OCI-LY7 (cell line): ENCODE measurements around the gene LPIN2. TPM values are rescaled to one million over a fixed set of nuclear protein-coding genes. Genes with fewer than 3 reads are reported as not detected.

Source experiments
- BruUV-seq: library from RNA; stranded (reverse); fragments of 400-500 nt; replicated peaks from 2 replicates; lab custom pipeline; 2021; lab: Mats Ljungman, UMichigan
- CTCF ChIA-PET: fragments of 300-600 bp; sonication (Branson Sonifier 250); formaldehyde crosslinking; loops from one replicate; lab custom pipeline; 2022; ENCODE audit warnings: antibody characterized with exemption; ENCODE audit not compliant: unreplicated experiment; lab: Charles Lee
- POLR2A ChIA-PET: fragments of 300-600 bp; sonication (Branson Sonifier 250); formaldehyde crosslinking; loops from one replicate; lab custom pipeline; 2022; ENCODE audit warnings: antibody characterized with exemption; lab: Charles Lee
- DNase-seq: peaks from one replicate; pipeline ENCODE4 v3.0.0-alpha.2; 2015; ENCODE audit warnings: low spot score
- H2AFZ ChIP-seq: fragments of 200-600 bp; sonication (generic), shearing (Covaris generic); 2 replicates; pipeline ENCODE4 v1.6.1; 2014; ENCODE audit warnings: mild to moderate bottlenecking, antibody characterized with exemption, low read length, moderate library complexity
- H3K27ac ChIP-seq: fragments of 200-600 bp; sonication (generic); 2 replicates; pipeline ENCODE4 v1.5.1; 2014; ENCODE audit warnings: mixed run types, low read depth, mild to moderate bottlenecking, moderate library complexity, low read length, inconsistent platforms; ENCODE audit not compliant: poor library complexity, severe bottlenecking
- H3K36me3 ChIP-seq: fragments of 200-600 bp; sonication (generic); 2 replicates; pipeline ENCODE4 v1.6.1; 2014; ENCODE audit warnings: mild to moderate bottlenecking, antibody characterized with exemption, low read length, moderate library complexity, mixed read lengths; ENCODE audit not compliant: insufficient read depth
- H3K4me1 ChIP-seq: fragments of 200-600 bp; sonication (generic); 2 replicates; pipeline ENCODE4 v1.5.1; 2014; ENCODE audit warnings: mild to moderate bottlenecking, low read length; ENCODE audit not compliant: insufficient read depth, poor library complexity, severe bottlenecking
- H3K4me2 ChIP-seq: fragments of 200-600 bp; sonication (generic); 2 replicates; pipeline ENCODE4 v1.6.1; 2014; ENCODE audit warnings: mild to moderate bottlenecking, low read length
- H3K4me3 ChIP-seq: fragments of 200-600 bp; sonication (generic); 2 replicates; pipeline ENCODE4 v1.5.1; 2014; ENCODE audit warnings: mild to moderate bottlenecking, low read depth, low read length; ENCODE audit not compliant: poor library complexity, severe bottlenecking
- H3K79me2 ChIP-seq: fragments of 200-600 bp; sonication (generic); 2 replicates; pipeline ENCODE4 v1.6.1; 2016; ENCODE audit warnings: low read depth, mild to moderate bottlenecking, low read length, moderate library complexity, mixed read lengths; ENCODE audit not compliant: insufficient read depth
- H3K9me2 ChIP-seq: fragments of 200-600 bp; sonication (generic); 2 replicates; pipeline ENCODE4 v1.6.1; 2016; ENCODE audit warnings: mild to moderate bottlenecking, low read length, mixed read lengths; ENCODE audit not compliant: insufficient read depth
- H3K9me3 ChIP-seq: fragments of 200-600 bp; sonication (generic); 2 replicates; pipeline ENCODE4 v1.6.1; 2014; ENCODE audit warnings: mild to moderate bottlenecking, mixed run types, low read length, mixed read lengths
- H4K20me1 ChIP-seq: fragments of 200-600 bp; sonication (generic); 2 replicates; pipeline ENCODE4 v1.6.1; 2014; ENCODE audit warnings: mild to moderate bottlenecking, antibody characterized with exemption, low read length, moderate library complexity, mixed read lengths; ENCODE audit not compliant: insufficient read depth
- EZH2phosphoT487 ChIP-seq: fragments of 200-600 bp; sonication (generic); IDR thresholded peaks from 2 replicates; pipeline ENCODE4 v1.6.1; 2018; ENCODE audit warnings: low read depth, borderline replicate concordance, mild to moderate bottlenecking, mixed run types, antibody characterized with exemption, low read length, moderate library complexity, mixed read lengths
- intact Hi-C: fragments of 100-400 bp; cut with micrococcal nuclease; formaldehyde crosslinking; loops from one replicate; pipeline ENCODE4 v1.10.0; 2022; ENCODE audit not compliant: unreplicated experiment
- total RNA-seq, 2 experiments: library from RNA; depleted of rRNA in 1 of 2; stranded (reverse); fragments of >200 nt in 1 of 2; shearing (Covaris generic) in 1 of 2; gene quantifications; 2 replicates each; pipeline ENCODE4 v1.2.3, GENCODE V29; 2014 to 2022
- TF ChIP-seq, protein P1 (sequence below): fragments of 200-600 bp; sonication (generic); conservative IDR thresholded peaks from 2 replicates; pipeline ENCODE4 v1.5.1; 2014; ENCODE audit warnings: mild to moderate bottlenecking, antibody characterized with exemption, low read length, moderate library complexity, mixed read lengths

LPIN2 gene
- total RNA-seq, 2 experiments from 2014 or later = 18.9 to 20.1 TPM

DNA sequence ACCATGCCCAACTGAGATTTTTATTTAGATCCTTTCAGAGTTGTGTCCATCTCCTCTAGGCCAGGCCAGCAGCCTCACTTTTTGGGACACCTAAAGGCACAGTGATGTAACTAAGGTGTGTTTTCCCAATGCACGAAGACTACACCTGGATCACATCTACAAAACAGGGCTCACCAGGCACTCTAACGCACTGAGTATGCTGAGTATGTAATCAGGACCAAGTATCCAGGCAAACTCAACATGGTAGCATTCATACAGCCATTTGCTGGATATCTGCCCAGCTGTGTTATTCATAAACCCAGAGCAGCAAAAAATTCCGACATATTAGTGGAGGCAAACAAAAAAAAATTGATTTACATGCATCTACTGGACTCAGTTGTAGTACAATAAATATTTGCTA, 33.8 kb downstream of the LPIN2 start:
- no peak overlapping the region for H3K4me3 ChIP-seq
- no peaks in the 10 kb centered on the region for H3K9me2 ChIP-seq
- intact Hi-C loops = loop anchor here (10.0 kb wide), 1 partner anchor 324 kb away; the partner anchor contains the start of gene SMCHD1
- peak overlapping the region; percentile 62 for H3K27ac ChIP-seq
- no peak for TF ChIP-seq EZH2phosphoT487
- TF ChIP-seq, protein P1, sequence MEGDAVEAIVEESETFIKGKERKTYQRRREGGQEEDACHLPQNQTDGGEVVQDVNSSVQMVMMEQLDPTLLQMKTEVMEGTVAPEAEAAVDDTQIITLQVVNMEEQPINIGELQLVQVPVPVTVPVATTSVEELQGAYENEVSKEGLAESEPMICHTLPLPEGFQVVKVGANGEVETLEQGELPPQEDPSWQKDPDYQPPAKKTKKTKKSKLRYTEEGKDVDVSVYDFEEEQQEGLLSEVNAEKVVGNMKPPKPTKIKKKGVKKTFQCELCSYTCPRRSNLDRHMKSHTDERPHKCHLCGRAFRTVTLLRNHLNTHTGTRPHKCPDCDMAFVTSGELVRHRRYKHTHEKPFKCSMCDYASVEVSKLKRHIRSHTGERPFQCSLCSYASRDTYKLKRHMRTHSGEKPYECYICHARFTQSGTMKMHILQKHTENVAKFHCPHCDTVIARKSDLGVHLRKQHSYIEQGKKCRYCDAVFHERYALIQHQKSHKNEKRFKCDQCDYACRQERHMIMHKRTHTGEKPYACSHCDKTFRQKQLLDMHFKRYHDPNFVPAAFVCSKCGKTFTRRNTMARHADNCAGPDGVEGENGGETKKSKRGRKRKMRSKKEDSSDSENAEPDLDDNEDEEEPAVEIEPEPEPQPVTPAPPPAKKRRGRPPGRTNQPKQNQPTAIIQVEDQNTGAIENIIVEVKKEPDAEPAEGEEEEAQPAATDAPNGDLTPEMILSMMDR = no peak
- H4K20me1 ChIP-seq = no peaks in the 10 kb centered on the region
- POLR2A ChIA-PET = interaction anchor here (0.6 to 13.3 kb wide), 5 partner anchors 8 to 54 kb away, joined by 3 to 158 read pairs (median 5); no protein-coding TSS in a partner anchor
- BruUV-seq = no TSS peak
- no peaks in the 10 kb centered on the region for H3K9me3 ChIP-seq
- CTCF ChIA-PET = interaction anchor here (1.4 to 1.5 kb wide), 2 partner anchors 10 to 18 kb away, joined by 3 read pairs; no protein-coding TSS in a partner anchor
- peaks cover 58% of the 10 kb centered on the region for H3K4me1 ChIP-seq
- H3K4me2 ChIP-seq = peak overlapping the region; percentile 55
- H3K79me2 ChIP-seq = peaks cover 56% of the 10 kb centered on the region; the same call in 1 of the 2 replicates
- H2AFZ ChIP-seq = no peak overlapping the region
- no peaks in the 10 kb centered on the region; the same call in 1 of the 2 replicates for H3K36me3 ChIP-seq
- DNase-seq = no peak

DNA sequence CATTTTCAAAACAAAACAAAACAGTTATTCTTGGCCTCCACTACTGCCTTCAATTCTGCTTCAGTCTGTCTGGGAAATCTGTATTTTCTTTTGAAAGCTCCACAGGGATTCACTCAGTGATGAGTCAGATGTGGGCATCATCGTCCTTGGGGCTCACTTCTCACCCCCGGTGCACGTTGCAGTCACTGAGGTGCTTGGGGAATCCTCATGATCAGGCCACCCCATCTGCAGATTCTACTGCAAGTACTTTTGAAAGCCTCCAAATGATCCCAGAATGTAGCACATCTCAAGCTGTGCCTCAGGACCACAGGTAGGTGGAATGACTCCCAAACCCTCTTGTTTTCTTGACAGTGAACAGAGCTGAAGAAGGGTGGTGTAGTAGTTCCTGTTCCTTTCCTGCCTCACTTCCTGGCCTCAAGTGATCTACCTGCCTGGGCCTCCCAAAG, 34.3 kb downstream of the LPIN2 start:
- CTCF ChIA-PET = interaction anchor here (1.4 to 1.5 kb wide), 2 partner anchors 10 to 18 kb away, joined by 3 read pairs; no protein-coding TSS in a partner anchor
- intact Hi-C loops = loop anchor here (10.0 kb wide), 1 partner anchor 324 kb away; the partner anchor contains the start of gene SMCHD1
- H3K9me3 ChIP-seq = no peaks in the 10 kb centered on the region
- POLR2A ChIA-PET = interaction anchor here (0.6 to 13.3 kb wide), 3 partner anchors 8 to 18 kb away, joined by 3 to 158 read pairs (median 9); no protein-coding TSS in a partner anchor
- H3K79me2 ChIP-seq = peaks cover 52% of the 10 kb centered on the region; the same call in 1 of the 2 replicates
- TF ChIP-seq EZH2phosphoT487 = no peak
- TF ChIP-seq, protein P1 = no peak
- H4K20me1 ChIP-seq = no peaks in the 10 kb centered on the region
- BruUV-seq = no TSS peak
- H3K27ac ChIP-seq = no peak overlapping the region
- H3K4me2 ChIP-seq = no peak overlapping the region
- H3K4me3 ChIP-seq = no peak overlapping the region
- H2AFZ ChIP-seq = no peak overlapping the region
- DNase-seq = no peak
- no peaks in the 10 kb centered on the region for H3K9me2 ChIP-seq
- no peaks in the 10 kb centered on the region; the same call in 1 of the 2 replicates for H3K36me3 ChIP-seq
- peaks cover 53% of the 10 kb centered on the region for H3K4me1 ChIP-seq

GRCh38 chr18:2978208-2978607, 34.7 kb downstream of the LPIN2 start:
- H3K36me3 ChIP-seq = no peaks in the 10 kb centered on the region; the same call in 1 of the 2 replicates
- TF ChIP-seq EZH2phosphoT487 = no peak
- TF ChIP-seq, protein P1 = no peak
- no peak overlapping the region for H3K4me3 ChIP-seq
- H3K9me3 ChIP-seq = no peaks in the 10 kb centered on the region
- H2AFZ ChIP-seq = no peak overlapping the region
- H3K4me1 ChIP-seq = peaks cover 50% of the 10 kb centered on the region
- DNase-seq = no peak
- H3K27ac ChIP-seq = no peak overlapping the region
- H3K4me2 ChIP-seq = no peak overlapping the region
- H4K20me1 ChIP-seq = no peaks in the 10 kb centered on the region
- H3K79me2 ChIP-seq = peaks cover 48% of the 10 kb centered on the region; the same call in 1 of the 2 replicates
- H3K9me2 ChIP-seq = no peaks in the 10 kb centered on the region
- no TSS peak for BruUV-seq
- POLR2A ChIA-PET = interaction anchor here (2.6 to 13.3 kb wide), 2 partner anchors 16 to 17 kb away, joined by 9 to 158 read pairs; no protein-coding TSS in a partner anchor
- intact Hi-C loops = loop anchor here (10.0 kb wide), 1 partner anchor 323 kb away; the partner anchor contains the start of gene SMCHD1
- CTCF ChIA-PET = no interaction called here
